Prostate gland (tissue), 2 donors: ENCODE data around the gene CCNL2. TPM values are rescaled to one million over a fixed set of nuclear protein-coding genes. Genes with fewer than 3 reads are reported as not detected.

ENCODE experiments used
- DNase-seq: peaks from one replicate; pipeline ENCODE4 v3.0.0-alpha.2; 2019; ENCODE audit warnings: low spot score
- H3K27ac ChIP-seq, 2 donors: fragments of 200-600 bp; sonication (generic); 2 replicates each; pipeline ENCODE4 v1.5.1; 2017 to 2019
- H3K27me3 ChIP-seq: fragments of 200-600 bp; sonication (generic); replicated peaks from 2 replicates; pipeline ENCODE4 v1.5.1; 2019; ENCODE audit not compliant: insufficient read depth
- H3K36me3 ChIP-seq, 2 donors: fragments of 200-600 bp; sonication (generic); 1 replicate in 1 of 2; 2 replicates in 1 of 2; pipeline versions ENCODE4 v1.5.1 to v1.8.1; 2017 to 2019
- H3K4me1 ChIP-seq: fragments of 200-600 bp; sonication (generic); replicated peaks from 2 replicates; pipeline ENCODE4 v1.5.1; 2019
- H3K4me3 ChIP-seq, 2 donors: fragments of 200-600 bp; sonication (generic); 2 replicates each; pipeline ENCODE4 v1.5.1; 2017 to 2019
- H3K9me3 ChIP-seq: fragments of 200-600 bp; sonication (generic); 2 replicates; pipeline ENCODE4 v1.5.1; 2017
- POLR2A ChIP-seq: fragments of 450-650 bp; IDR thresholded peaks from one replicate; pipeline ENCODE4 v1.6.1; 2016; ENCODE audit warnings: antibody characterized with exemption, mild to moderate bottlenecking
- POLR2AphosphoS5 ChIP-seq: sonication (generic); formaldehyde crosslinking; IDR thresholded peaks from one replicate; pipeline ENCODE4 v1.6.1; 2017; ENCODE audit warnings: antibody characterized with exemption
- WGBS: methylation state at CpG from one replicate; pipeline ENCODE4 v1.1.5; 2018; 5-methylcytosine and 5-hydroxymethylcytosine counted together
- intact Hi-C: fragments of 100-400 bp; cut with DNase I; formaldehyde crosslinking; loops from one replicate; pipeline ENCODE4 v1.14.2; 2022
- total RNA-seq, 2 donors: library from RNA; depleted of rRNA; stranded (reverse); fragments of >200 nt; gene quantifications; one replicate each; pipeline ENCODE4 v1.1.0, GENCODE V29; 2016
- TF ChIP-seq, protein P1 (sequence below), 4 experiments: fragments of 200-600 bp in 2 of 4; fragments of 450-650 bp in 2 of 4; sonication (generic) in 2 of 4; IDR thresholded peaks; 1 replicate in 3 of 4; 2 replicates in 1 of 4; pipeline ENCODE4 v1.5.1; 2016 to 2019; ENCODE audit warnings: antibody characterized with exemption in 4 of 4, mild to moderate bottlenecking in 2 of 4, moderate library complexity in 2 of 4

CCNL2 gene
- total RNA-seq, 2 donors from 2014 or later: 116 to 242 TPM

DNA sequence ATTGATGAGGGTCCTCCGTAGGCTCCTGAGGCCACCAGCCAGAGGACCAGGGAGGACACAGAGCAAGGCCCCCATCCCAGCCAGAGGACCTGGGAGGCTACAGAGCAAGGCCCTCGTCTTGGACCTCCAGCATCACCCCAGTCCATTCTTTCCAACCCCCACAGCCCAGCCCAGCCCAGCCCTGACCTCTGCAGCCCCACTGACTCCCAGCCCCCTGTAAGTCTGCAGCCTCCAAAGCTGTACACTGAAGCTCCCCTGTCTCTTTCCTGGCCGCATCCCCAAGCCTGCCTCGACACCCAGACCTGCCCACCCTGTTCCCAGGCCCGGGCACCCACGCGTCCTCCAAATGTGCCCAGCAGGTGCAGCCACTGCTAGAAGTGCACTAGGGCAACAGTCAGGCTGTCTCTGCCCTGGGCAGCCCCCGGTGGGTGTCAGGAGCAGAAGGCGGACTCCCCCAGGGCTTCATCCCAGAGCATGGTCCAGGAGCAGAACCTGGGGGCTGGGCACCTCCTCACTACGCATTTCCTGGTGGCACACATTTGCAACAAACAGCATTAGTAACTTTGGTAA is 52.0 kb downstream of the CCNL2 start:
- Histone ChIP-seq H3K36me3 (no peaks in the 10 kb centered on the region), H3K4me1 (peaks cover 14% of the 10 kb centered on the region), H3K4me3 (peak overlapping the region; percentile 60 to 79), H3K27me3 (no peaks in the 10 kb centered on the region), H3K27ac (peak overlapping the region; percentile 62 to 66), H3K9me3 (no peaks in the 10 kb centered on the region)
- WGBS: 70% methylated on average over 10 of the region's 10 CpGs
- TF ChIP-seq POLR2A: no peak
- TF ChIP-seq, protein P1, sequence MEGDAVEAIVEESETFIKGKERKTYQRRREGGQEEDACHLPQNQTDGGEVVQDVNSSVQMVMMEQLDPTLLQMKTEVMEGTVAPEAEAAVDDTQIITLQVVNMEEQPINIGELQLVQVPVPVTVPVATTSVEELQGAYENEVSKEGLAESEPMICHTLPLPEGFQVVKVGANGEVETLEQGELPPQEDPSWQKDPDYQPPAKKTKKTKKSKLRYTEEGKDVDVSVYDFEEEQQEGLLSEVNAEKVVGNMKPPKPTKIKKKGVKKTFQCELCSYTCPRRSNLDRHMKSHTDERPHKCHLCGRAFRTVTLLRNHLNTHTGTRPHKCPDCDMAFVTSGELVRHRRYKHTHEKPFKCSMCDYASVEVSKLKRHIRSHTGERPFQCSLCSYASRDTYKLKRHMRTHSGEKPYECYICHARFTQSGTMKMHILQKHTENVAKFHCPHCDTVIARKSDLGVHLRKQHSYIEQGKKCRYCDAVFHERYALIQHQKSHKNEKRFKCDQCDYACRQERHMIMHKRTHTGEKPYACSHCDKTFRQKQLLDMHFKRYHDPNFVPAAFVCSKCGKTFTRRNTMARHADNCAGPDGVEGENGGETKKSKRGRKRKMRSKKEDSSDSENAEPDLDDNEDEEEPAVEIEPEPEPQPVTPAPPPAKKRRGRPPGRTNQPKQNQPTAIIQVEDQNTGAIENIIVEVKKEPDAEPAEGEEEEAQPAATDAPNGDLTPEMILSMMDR (IDR thresholded peaks at IDR 0.05): no peak
- TF ChIP-seq POLR2AphosphoS5: no peak
- intact Hi-C loops: loop anchor here (5.0 kb wide), 1 partner anchor 40 kb away; the partner anchor contains the start of genes ACAP3 and PUSL1
- no peak for DNase-seq

- DNase-seq: no peak
- H3K36me3 ChIP-seq: peaks cover 0 to 4% of the 10 kb centered on the region in 2 donors
- no peaks in the 10 kb centered on the region for H3K9me3 ChIP-seq
- WGBS: 85% methylated on average over 9 of the region's 10 CpGs
- no peak overlapping the region for H3K27ac ChIP-seq
- intact Hi-C loops: loop anchor here (5.0 kb wide), 1 partner anchor 39 kb away; the partner anchor contains the start of genes ACAP3 and PUSL1
- no peak overlapping the region for H3K4me3 ChIP-seq
- TF ChIP-seq POLR2AphosphoS5 (no peak), POLR2A (no peak)
- TF ChIP-seq, protein P1 (IDR thresholded peaks at IDR 0.05): no peak
- no peaks in the 10 kb centered on the region for H3K27me3 ChIP-seq
- H3K4me1 ChIP-seq: peaks cover 14% of the 10 kb centered on the region
These were observed 52.6 kb downstream of the CCNL2 start for GRCh38 chr1:1346501-1346890.

DNA sequence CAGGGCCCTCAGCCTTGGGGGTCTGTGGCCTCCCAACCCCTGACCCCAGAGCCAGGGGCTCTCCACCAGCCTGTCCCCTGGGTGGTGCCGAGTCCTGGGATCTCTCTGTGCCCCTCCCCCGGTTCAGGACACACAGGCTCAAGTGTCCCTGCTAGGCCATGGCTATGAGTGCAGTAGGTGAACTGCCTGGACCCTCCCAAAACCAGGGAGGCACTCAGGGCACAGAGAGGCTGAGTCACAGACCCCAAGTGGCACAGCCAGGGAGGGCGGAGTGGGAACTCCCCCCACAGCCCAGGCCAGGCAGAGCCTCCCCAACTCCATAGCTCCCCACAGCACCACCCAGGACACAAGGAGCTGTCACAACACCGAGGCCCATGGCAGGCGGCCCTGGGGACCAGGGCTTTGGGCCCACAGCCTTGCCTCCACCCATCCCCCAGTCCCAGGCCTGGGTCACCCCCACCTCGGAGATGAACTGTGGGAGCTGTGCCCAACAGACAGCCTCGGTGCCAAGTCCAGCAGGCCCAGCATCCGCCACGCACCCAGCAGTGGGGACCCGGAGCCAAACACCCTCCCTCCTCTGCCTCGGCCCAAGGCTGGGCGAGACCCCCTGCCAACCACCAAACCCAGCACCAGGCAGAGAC is 53.2 kb downstream of the CCNL2 start:
- Histone ChIP-seq H3K27me3 (no peaks in the 10 kb centered on the region), H3K4me3 (no peak overlapping the region), H3K27ac (no peak overlapping the region), H3K4me1 (peaks cover 14% of the 10 kb centered on the region), H3K9me3 (no peaks in the 10 kb centered on the region), H3K36me3 (peaks cover 0 to 6% of the 10 kb centered on the region in 2 donors)
- WGBS: 55% methylated on average over 10 of the region's 12 CpGs
- DNase-seq: no peak
- TF ChIP-seq, protein P1 (IDR thresholded peaks at IDR 0.05): no peak
- TF ChIP-seq POLR2A (no peak), POLR2AphosphoS5 (no peak)
- intact Hi-C loops: loop anchor here (5.0 kb wide), 1 partner anchor 39 kb away; the partner anchor contains the start of genes ACAP3 and PUSL1

- TF ChIP-seq, protein P1 (IDR thresholded peaks at IDR 0.05): no peak
- TF ChIP-seq POLR2AphosphoS5 (no peak), POLR2A (no peak)
- H3K4me1 ChIP-seq: peaks cover 14% of the 10 kb centered on the region
- intact Hi-C loops: loop anchor here (5.0 kb wide), 1 partner anchor 38 kb away; the partner anchor contains the start of genes ACAP3 and PUSL1
- peaks cover 0 to 6% of the 10 kb centered on the region in 2 donors for H3K36me3 ChIP-seq
- no peak overlapping the region for H3K27ac ChIP-seq
- no peak for DNase-seq
- H3K9me3 ChIP-seq: no peaks in the 10 kb centered on the region
- no peak overlapping the region for H3K4me3 ChIP-seq
- 78% methylated on average over 11 of the region's 16 CpGs for WGBS
- H3K27me3 ChIP-seq: no peaks in the 10 kb centered on the region
These were observed 53.8 kb downstream of the CCNL2 start for GRCh38 chr1:1345384-1345783.
